Subcutaneous adipose tissue (tissue), 4 donors: ENCODE results near the gene RANBP3L. TPM values are rescaled to one million over a fixed set of nuclear protein-coding genes. Genes with fewer than 3 reads are reported as not detected.

Experiments
- total RNA-seq, 4 donors: library from RNA; depleted of rRNA; stranded (reverse); fragments of >200 nt; gene quantifications; one replicate each; pipeline ENCODE4 v1.1.0, GENCODE V29; 2016
- TF ChIP-seq, protein P1 (sequence below): fragments of 450-650 bp; IDR thresholded peaks from one replicate; pipeline ENCODE4 v1.5.1; 2016; ENCODE audit warnings: low read depth, mild to moderate bottlenecking, control low read depth, antibody characterized with exemption, moderate library complexity

RANBP3L gene
- total RNA-seq, 4 donors from 2014 or later, result 4.2 to 17.4 (median 6.9) TPM

DNA sequence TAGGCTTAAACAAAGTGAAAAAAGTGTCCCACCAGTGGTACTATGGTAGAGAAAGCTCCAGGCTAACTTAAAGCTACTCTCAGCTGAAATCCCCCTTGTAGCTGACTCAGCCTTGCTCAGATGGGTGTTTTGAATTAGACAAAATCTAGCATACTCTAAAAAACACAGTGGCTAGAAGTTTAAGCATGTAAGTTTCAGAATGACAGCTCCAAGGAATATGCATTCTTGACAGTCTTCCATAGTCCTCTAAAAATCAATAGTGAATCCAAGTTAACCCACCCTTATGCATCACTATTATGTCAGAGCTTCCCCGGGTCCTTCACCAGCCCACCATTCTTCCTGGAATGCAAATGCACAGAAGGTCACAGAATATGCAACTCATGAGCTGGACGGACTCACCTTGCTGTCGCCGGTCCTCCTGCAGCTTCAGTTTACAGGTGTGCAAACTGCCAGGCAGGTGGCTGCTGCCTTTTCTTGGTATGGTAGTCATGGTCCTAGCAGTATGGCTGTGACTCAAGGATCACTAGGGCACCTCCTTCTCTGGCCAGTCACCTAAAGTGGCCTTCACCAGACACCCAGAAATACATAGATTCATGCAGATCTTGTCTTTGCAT is 668 bp downstream of the RANBP3L start:
- TF ChIP-seq, protein P1, sequence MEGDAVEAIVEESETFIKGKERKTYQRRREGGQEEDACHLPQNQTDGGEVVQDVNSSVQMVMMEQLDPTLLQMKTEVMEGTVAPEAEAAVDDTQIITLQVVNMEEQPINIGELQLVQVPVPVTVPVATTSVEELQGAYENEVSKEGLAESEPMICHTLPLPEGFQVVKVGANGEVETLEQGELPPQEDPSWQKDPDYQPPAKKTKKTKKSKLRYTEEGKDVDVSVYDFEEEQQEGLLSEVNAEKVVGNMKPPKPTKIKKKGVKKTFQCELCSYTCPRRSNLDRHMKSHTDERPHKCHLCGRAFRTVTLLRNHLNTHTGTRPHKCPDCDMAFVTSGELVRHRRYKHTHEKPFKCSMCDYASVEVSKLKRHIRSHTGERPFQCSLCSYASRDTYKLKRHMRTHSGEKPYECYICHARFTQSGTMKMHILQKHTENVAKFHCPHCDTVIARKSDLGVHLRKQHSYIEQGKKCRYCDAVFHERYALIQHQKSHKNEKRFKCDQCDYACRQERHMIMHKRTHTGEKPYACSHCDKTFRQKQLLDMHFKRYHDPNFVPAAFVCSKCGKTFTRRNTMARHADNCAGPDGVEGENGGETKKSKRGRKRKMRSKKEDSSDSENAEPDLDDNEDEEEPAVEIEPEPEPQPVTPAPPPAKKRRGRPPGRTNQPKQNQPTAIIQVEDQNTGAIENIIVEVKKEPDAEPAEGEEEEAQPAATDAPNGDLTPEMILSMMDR, result no peak

DNA sequence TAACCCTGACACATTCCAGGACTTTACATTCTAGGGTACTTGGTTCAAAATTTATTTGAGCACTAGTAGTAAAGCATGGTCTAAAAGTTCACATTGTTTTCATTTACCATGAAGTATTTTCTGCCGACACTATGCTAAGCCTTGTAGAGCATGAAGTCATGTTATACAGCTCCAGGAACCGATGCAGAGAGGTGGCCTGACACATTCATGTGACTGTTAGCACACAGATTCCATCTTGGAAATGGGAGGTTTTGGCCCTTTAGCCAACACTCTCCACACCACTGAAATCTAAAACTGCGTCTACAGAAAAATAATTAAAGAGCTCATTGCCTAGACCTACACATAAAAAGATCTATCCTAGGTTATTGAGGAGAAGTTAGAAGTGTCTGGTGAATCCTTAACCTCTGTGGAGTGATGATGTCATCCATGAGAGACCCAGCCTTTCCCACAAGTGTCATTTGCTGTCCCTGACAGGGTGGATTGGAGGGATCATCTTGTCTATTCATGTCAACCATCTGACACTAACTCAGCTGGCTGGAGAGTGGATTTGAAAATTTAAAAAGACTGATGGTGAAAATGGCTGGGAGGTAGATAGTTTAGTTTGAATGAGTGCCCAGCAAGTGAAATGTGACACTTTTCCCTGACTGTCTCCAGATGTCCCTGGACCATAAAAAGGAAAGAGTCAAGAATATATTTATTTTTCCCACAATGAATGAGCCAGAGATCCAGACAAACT is 1.3 kb downstream of the RANBP3L start:
- TF ChIP-seq, protein P1, result no peak

DNA sequence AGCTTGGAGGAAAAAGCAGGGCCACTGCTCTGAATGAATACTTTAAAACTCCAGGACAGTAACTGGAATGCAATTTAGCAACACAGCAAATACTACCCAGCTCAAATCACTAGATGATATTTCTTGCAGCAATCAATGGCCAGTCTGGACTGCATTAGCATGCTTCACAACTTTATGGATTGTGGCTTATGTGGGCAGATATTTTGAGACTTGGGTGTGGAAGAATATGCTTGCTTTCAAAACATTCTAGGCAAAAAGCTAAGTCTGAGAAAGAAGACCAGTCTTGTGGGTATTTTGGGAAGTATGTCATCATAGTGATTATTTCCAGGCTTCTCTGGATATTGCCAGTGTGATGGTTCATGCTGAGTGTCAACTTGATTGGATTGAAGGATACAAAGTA is 3.1 kb downstream of the RANBP3L start:
- TF ChIP-seq, protein P1, result no peak

DNA sequence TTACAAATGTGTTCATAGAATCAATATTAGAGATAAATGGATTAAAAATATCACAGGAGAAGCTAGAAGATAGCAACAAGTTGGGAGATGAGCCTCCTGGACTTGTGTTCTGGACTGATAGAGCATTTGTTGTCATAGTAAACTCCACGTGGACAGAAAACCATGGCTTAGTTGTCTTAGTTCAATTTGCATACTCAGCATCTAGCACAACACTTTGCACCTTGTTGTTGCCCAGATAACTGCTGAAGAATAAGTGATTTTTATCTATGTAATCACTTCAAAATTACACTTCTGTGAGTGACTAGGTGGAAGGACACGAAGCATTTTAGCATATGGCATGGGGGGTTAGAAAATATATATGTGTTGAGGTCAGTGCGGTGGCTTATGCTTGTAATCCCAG is 4.0 kb downstream of the RANBP3L start:
- TF ChIP-seq, protein P1, result no peak

DNA sequence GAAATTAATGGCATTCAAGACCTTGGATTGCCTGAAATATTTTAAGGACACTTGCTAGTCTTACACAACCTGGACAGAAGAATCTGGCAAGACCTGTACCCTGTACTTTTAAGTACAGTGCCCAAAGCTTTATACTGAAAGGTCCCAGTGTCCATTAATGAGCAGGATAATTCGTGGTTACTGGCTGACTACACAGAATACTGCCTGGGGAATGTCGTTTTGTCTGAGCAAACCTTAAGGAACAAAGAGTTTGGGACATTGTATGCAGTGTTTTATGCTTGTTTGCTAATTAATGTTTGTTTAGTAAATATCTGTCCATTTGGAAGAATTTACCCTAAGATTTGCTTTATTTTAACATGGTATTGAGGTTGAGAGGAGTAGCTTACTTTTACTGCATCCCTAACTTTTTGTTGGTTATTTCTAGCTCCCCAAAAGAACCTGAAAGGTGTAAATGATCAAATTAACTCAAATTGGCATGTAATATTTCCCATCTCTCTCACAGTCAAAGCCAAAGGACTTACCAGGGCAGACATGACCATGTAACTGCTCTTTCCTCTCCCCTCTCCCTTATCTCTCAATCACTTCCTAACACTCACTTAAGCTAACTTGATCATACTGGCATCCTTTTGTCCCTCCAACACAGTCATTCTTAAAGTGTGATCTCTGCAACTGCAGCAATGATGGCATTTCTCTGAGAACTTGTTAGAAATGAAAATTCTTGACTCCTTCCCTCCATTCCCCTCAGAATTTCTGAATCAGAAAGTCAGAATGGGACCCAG is 15.7 kb downstream of the RANBP3L start:
- TF ChIP-seq, protein P1, result no peak

DNA sequence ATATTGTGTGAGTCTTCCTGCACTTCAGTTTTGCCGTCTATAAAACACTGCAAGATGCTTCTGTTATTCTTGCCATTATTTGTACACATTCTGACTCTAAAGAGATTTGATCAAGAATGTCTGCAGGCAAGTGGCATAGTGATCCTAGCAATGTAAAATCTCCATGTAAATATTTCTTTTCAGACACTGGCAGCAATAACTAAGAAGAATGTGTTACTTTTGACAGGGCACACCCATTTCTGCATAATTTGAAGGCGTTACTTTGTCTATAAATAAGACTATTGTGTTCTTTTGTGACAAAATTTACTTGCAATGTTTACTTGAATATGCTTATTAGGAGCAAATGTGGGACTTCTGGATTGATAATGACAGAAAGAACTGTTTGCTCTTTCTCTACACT is 20.1 kb downstream of the RANBP3L start:
- TF ChIP-seq, protein P1, result no peak
